SKM-1 treated with dmso at 0.1 percent for 144 hours (cell line): ENCODE data around the gene FASTKD1.
"Not testable (repeated sequence)": the region's sequence is repeated elsewhere in the genome, so short reads cannot be mapped to it uniquely, and the experiment has no call there.

ENCODE experiments used
- DNase-seq: peaks from one replicate; lab custom pipeline; 2025; ENCODE audit not compliant: unreplicated experiment; lab: John Stamatoyannopoulos, UW

The FASTKD1 gene

GRCh38 chr2:169573160-169573973, at the start of gene FASTKD1:
Gene FASTKD1, minus strand, starts transcription at chr2:169573865. Its CDS starts 1,836 bp downstream, at chr2:169572029.
- peak; percentile 94 for DNase-seq

- no peak for DNase-seq
These were observed 49.6 kb upstream of the FASTKD1 start for GRCh38 chr2:169623235-169623634.

GRCh38 chr2:169620509-169620908, 46.8 kb upstream of the FASTKD1 start:
- DNase-seq, result no peak

- DNase-seq, result no peak
These were observed 46.3 kb upstream of the FASTKD1 start for GRCh38 chr2:169619946-169620345.

GRCh38 chr2:169615982-169616381, 42.3 kb upstream of the FASTKD1 start:
- not testable (repeated sequence) for DNase-seq

- no peak for DNase-seq
These were observed 40.2 kb upstream of the FASTKD1 start for GRCh38 chr2:169613876-169614275.

- DNase-seq, result no peak
These were observed 35.6 kb upstream of the FASTKD1 start for GRCh38 chr2:169609264-169609663.

GRCh38 chr2:169599568-169599967, 25.9 kb upstream of the FASTKD1 start:
- DNase-seq, result no peak

- no peak for DNase-seq
These were observed 25.3 kb upstream of the FASTKD1 start for GRCh38 chr2:169598982-169599381.

- not testable (repeated sequence) for DNase-seq
These were observed 22.9 kb upstream of the FASTKD1 start for GRCh38 chr2:169596546-169596945.

GRCh38 chr2:169590804-169591203, 17.1 kb upstream of the FASTKD1 start:
- DNase-seq, result no peak

- no peak for DNase-seq
These were observed 12.0 kb upstream of the FASTKD1 start for GRCh38 chr2:169585673-169586072.

GRCh38 chr2:169584005-169584877, 10.6 kb upstream of the FASTKD1 start, which contains the start of gene PPIG:
Gene PPIG, plus strand, starts transcription at chr2:169584351. Its CDS starts 19,691 bp downstream, at chr2:169604042.
- DNase-seq, result peak; percentile 81

- no peak for DNase-seq
These were observed 9.9 kb upstream of the FASTKD1 start for GRCh38 chr2:169583518-169583917.

- not testable (repeated sequence) for DNase-seq
These were observed 9.0 kb upstream of the FASTKD1 start for GRCh38 chr2:169582552-169583266.

- DNase-seq, result no peak
These were observed 5.4 kb upstream of the FASTKD1 start for GRCh38 chr2:169579044-169579443.

GRCh38 chr2:169575264-169575663, 1.6 kb upstream of the FASTKD1 start:
- DNase-seq, result not testable (repeated sequence)

- not testable (repeated sequence) for DNase-seq
These were observed 874 bp upstream of the FASTKD1 start for GRCh38 chr2:169574539-169574938.

- DNase-seq, result no peak
These were observed 272 bp upstream of the FASTKD1 start for GRCh38 chr2:169573974-169574299.

GRCh38 chr2:169572821-169573159, 875 bp downstream of the FASTKD1 start:
- DNase-seq, result no peak

GRCh38 chr2:169572189-169572588, 1.5 kb downstream of the FASTKD1 start:
- DNase-seq, result no peak
